Measurements from ENCODE around the gene NOS3.

NOS3 gene

GRCh38 chr7:150952331-150953050 is 38.3 kb upstream of the NOS3 start:
- no peak for DNase-seq (ENCODE audit: low spot score)

GRCh38 chr7:150953061-150953997 is 37.5 kb upstream of the NOS3 start:
- no peak for DNase-seq (ENCODE audit: low spot score)

GRCh38 chr7:150954201-150954985 is 36.4 kb upstream of the NOS3 start:
- DNase-seq (ENCODE audit: low spot score): no peak

GRCh38 chr7:150954986-150955518 is 35.8 kb upstream of the NOS3 start:
- DNase-seq (ENCODE audit: low spot score): no peak

- DNase-seq (ENCODE audit: low spot score): peak; percentile 82
Observed at GRCh38 chr7:150955519-150956394, 35.1 kb upstream of the NOS3 start.

GRCh38 chr7:150956395-150957132 is 34.3 kb upstream of the NOS3 start:
- no peak for DNase-seq (ENCODE audit: low spot score)

GRCh38 chr7:150957133-150958020 is 33.4 kb upstream of the NOS3 start:
- DNase-seq (ENCODE audit: low spot score): no peak

GRCh38 chr7:150958062-150958552 is 32.7 kb upstream of the NOS3 start:
- DNase-seq (ENCODE audit: low spot score): no peak

GRCh38 chr7:150958597-150958996 is 32.2 kb upstream of the NOS3 start:
- no peak for DNase-seq (ENCODE audit: low spot score)

- DNase-seq (ENCODE audit: low spot score): no peak
Observed at GRCh38 chr7:150959081-150959480, 31.7 kb upstream of the NOS3 start.

GRCh38 chr7:150959739-150960734 is 30.8 kb upstream of the NOS3 start:
- DNase-seq (ENCODE audit: low spot score): no peak

- DNase-seq (ENCODE audit: low spot score): no peak
Observed at GRCh38 chr7:150961510-150962289, 29.1 kb upstream of the NOS3 start.

- DNase-seq (ENCODE audit: low spot score): no peak
Observed at GRCh38 chr7:150962290-150962552, 28.6 kb upstream of the NOS3 start.

GRCh38 chr7:150962553-150963399 is 28.0 kb upstream of the NOS3 start:
- no peak for DNase-seq (ENCODE audit: low spot score)

- no peak for DNase-seq (ENCODE audit: low spot score)
Observed at GRCh38 chr7:150963707-150964559, 26.9 kb upstream of the NOS3 start.

Measured in left forelimb (tissue), 1 donor.